Endodermal cell (in vitro differentiated cells): ENCODE results near the gene ROBO1. TPM values are rescaled to one million over a fixed set of nuclear protein-coding genes. Genes with fewer than 3 reads are reported as not detected.
"Not testable (repeated sequence)": the region's sequence is repeated elsewhere in the genome, so short reads cannot be mapped to it uniquely, and the experiment has no call there.

Source experiments
- DNase-seq: peaks from one replicate; pipeline ENCODE4 v3.0.0-alpha.2; 2017
- H3K27ac ChIP-seq: 2 replicates; pipeline ENCODE4 v1.5.1; 2013; ENCODE audit warnings: mild to moderate bottlenecking, low read depth, low read length, moderate library complexity
- H3K27me3 ChIP-seq: 2 replicates; pipeline ENCODE4 v1.6.1; 2013; ENCODE audit warnings: mild to moderate bottlenecking, low read length, moderate library complexity; ENCODE audit not compliant: insufficient read depth, control insufficient read depth, poor library complexity, severe bottlenecking
- H3K36me3 ChIP-seq: 2 replicates; pipeline ENCODE4 v1.7.0; 2013; ENCODE audit warnings: mild to moderate bottlenecking, low read length, moderate library complexity; ENCODE audit not compliant: control insufficient read depth, insufficient read depth
- H3K4me1 ChIP-seq: one replicate; pipeline ENCODE4 v1.7.0; 2013; ENCODE audit warnings: low read length; ENCODE audit not compliant: control insufficient read depth, insufficient read depth
- H3K4me3 ChIP-seq: 2 replicates; pipeline ENCODE4 v1.5.1; 2013; ENCODE audit warnings: mild to moderate bottlenecking, low read length, moderate library complexity
- H3K9ac ChIP-seq: 2 replicates; pipeline ENCODE4 v1.6.1; 2013; ENCODE audit warnings: mild to moderate bottlenecking, low read length, moderate library complexity; ENCODE audit not compliant: poor library complexity, severe bottlenecking; ENCODE audit errors: extremely low read depth
- H3K9me3 ChIP-seq: 2 replicates; pipeline ENCODE4 v1.6.1; 2013; ENCODE audit warnings: mild to moderate bottlenecking, low read length, moderate library complexity; ENCODE audit not compliant: control insufficient read depth
- H3K27ac Mint-ChIP-seq: 2 replicates; pipeline ENCODE4 v1.8.0; 2020; ENCODE audit warnings: mixed read lengths
- H3K27me3 Mint-ChIP-seq: 2 replicates; pipeline ENCODE4 v1.8.0; 2021; ENCODE audit warnings: mild to moderate bottlenecking, mixed read lengths; ENCODE audit not compliant: insufficient read depth
- H3K36me3 Mint-ChIP-seq: 2 replicates; pipeline ENCODE4 v1.8.0; 2020; ENCODE audit warnings: low read depth, mixed read lengths
- H3K4me1 Mint-ChIP-seq: 2 replicates; pipeline ENCODE4 v1.8.0; 2020; ENCODE audit warnings: mixed read lengths
- H3K4me3 Mint-ChIP-seq: 2 replicates; pipeline ENCODE4 v1.8.0; 2020; ENCODE audit warnings: mild to moderate bottlenecking, moderate library complexity, mixed read lengths
- H3K9me3 Mint-ChIP-seq: 2 replicates; pipeline ENCODE4 v1.8.0; 2020; ENCODE audit warnings: mild to moderate bottlenecking, mixed read lengths
- CTCF ChIP-seq: fragments of 200-600 bp; sonication (generic); conservative IDR thresholded peaks from 2 replicates; pipeline ENCODE4 v1.5.0; 2021; ENCODE audit warnings: antibody characterized with exemption, mild to moderate bottlenecking
- WGBS, 2 experiments: methylation state at CpG; one replicate each; pipeline versions ENCODE4 v1.1.5 to v1.1.7; 2013; ENCODE audit warnings: missing lambda C conversion rate in 2 of 2, mixed read lengths in 1 of 2; ENCODE audit not compliant: insufficient coverage in 1 of 2, insufficient read length in 1 of 2; 5-methylcytosine and 5-hydroxymethylcytosine counted together
- total RNA-seq, 2 donors: library from RNA; stranded (reverse); fragmentation: NEBNext Ultra II Directional in 1 of 2; extraction: Animal tissue kit (Norgen Biotek cat#: 25700) in 1 of 2; gene quantifications; 2 replicates in 1 of 2; 3 replicates in 1 of 2; pipeline ENCODE4 v1.2.1, GENCODE V29; 2021

Gene ROBO1
- total RNA-seq, 2 donors from 2014 or later = 74.8 to 75.9 TPM

DNA sequence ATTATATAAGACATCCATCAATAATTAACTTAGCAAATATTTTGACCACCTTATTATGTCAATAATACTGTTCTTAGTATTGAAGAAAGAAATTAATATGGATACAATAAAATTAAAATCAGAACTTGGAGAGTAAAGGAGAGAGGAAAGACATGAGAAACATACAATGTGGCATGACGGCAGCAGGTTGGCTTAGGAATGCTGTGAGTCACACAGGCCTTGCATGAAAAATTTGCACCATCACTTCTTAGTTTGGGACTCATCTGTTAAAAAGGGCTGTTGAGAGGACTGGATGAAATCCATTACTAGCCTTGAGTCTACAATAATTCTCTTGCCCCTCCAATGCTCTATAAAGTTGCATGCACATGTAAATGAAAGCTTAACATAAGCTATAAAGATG is 880.8 kb downstream of the ROBO1 start:
- no peaks in the 10 kb centered on the region for H3K27me3 Mint-ChIP-seq
- no peaks in the 10 kb centered on the region for H3K27me3 ChIP-seq
- no peak for DNase-seq
- WGBS, 2 experiments = 92 to 100% methylated on average over 1 of the region's 1 CpG
- no peak overlapping the region for H3K4me3 ChIP-seq
- H3K27ac ChIP-seq = no peak overlapping the region
- H3K4me1 Mint-ChIP-seq = peaks cover 17% of the 10 kb centered on the region
- no peaks in the 10 kb centered on the region for H3K36me3 ChIP-seq
- H3K9ac ChIP-seq = no peak overlapping the region
- no peak overlapping the region for H3K4me3 Mint-ChIP-seq
- no peaks in the 10 kb centered on the region for H3K9me3 ChIP-seq
- H3K9me3 Mint-ChIP-seq = no peaks in the 10 kb centered on the region
- TF ChIP-seq CTCF = no peak
- H3K36me3 Mint-ChIP-seq = peaks cover 10% of the 10 kb centered on the region
- no peaks in the 10 kb centered on the region for H3K4me1 ChIP-seq
- H3K27ac Mint-ChIP-seq = no peak overlapping the region

DNA sequence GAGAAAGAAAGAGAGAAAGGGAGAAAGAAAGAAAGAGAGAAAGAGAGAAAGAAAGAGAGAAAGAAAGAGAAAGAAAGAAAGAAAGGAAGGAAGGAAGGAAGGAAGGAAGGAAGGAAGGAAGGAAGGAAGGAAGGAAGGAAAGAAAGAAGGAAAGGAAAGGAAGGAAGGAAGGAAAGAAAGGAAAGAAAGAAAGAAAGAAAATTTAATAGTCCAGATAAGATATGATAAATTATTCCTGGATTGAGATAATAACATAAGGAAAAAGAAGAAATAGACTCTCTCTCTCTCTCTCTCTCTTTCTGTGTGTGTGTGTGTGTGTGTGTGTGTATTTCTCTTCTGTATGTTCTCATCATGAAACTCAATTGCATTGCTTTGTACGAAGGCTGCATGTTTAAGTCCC is 883.2 kb downstream of the ROBO1 start:
- H3K27me3 Mint-ChIP-seq, H3K9ac ChIP-seq, H3K9me3 ChIP-seq, DNase-seq, H3K4me3 Mint-ChIP-seq, H3K27ac ChIP-seq, H3K4me1 ChIP-seq, H3K9me3 Mint-ChIP-seq, H3K4me3 ChIP-seq, H3K36me3 ChIP-seq, H3K27me3 ChIP-seq, H3K36me3 Mint-ChIP-seq, H3K4me1 Mint-ChIP-seq: not testable (repeated sequence)
- WGBS, 2 experiments = 87% methylated on average over 1 of the region's 1 CpG; no CpG with 5 or more reads in 1 of the 2 experiments
- peak overlapping the region; percentile 48 for H3K27ac Mint-ChIP-seq

GRCh38 chr3:78882251-78882650 is 885.5 kb downstream of the ROBO1 start:
- Histone ChIP-seq H3K27ac (no peak overlapping the region), H3K9ac (no peak overlapping the region), H3K27me3 (no peaks in the 10 kb centered on the region), H3K9me3 (no peaks in the 10 kb centered on the region), H3K4me3 (no peak overlapping the region), H3K36me3 (no peaks in the 10 kb centered on the region), H3K4me1 (no peaks in the 10 kb centered on the region)
- no peak for TF ChIP-seq CTCF
- WGBS, 2 experiments = 93 to 97% methylated on average over 5 to 6 of the region's 6 CpGs
- H3K9me3 Mint-ChIP-seq = no peaks in the 10 kb centered on the region
- no peak overlapping the region for H3K27ac Mint-ChIP-seq
- H3K4me1 Mint-ChIP-seq = peaks cover 9% of the 10 kb centered on the region
- peaks cover 7% of the 10 kb centered on the region for H3K36me3 Mint-ChIP-seq
- no peak for DNase-seq
- H3K27me3 Mint-ChIP-seq = no peaks in the 10 kb centered on the region
- H3K4me3 Mint-ChIP-seq = no peak overlapping the region

- DNase-seq = no peak
- H3K4me1 Mint-ChIP-seq = peaks cover 9% of the 10 kb centered on the region
- H3K4me1 ChIP-seq = no peaks in the 10 kb centered on the region
- no peaks in the 10 kb centered on the region for H3K9me3 Mint-ChIP-seq
- H3K36me3 Mint-ChIP-seq = peaks cover 7% of the 10 kb centered on the region
- H3K36me3 ChIP-seq = no peaks in the 10 kb centered on the region
- no peaks in the 10 kb centered on the region for H3K27me3 ChIP-seq
- TF ChIP-seq CTCF = no peak
- H3K4me3 ChIP-seq = no peak overlapping the region
- no peaks in the 10 kb centered on the region for H3K9me3 ChIP-seq
- H3K4me3 Mint-ChIP-seq = no peak overlapping the region
- WGBS, 2 experiments = 96% methylated on average over 2 of the region's 2 CpGs; no CpG with 5 or more reads in 1 of the 2 experiments
- peak overlapping the region; percentile 69 for H3K27ac ChIP-seq
- H3K27ac Mint-ChIP-seq = no peak overlapping the region
- no peaks in the 10 kb centered on the region for H3K27me3 Mint-ChIP-seq
- no peak overlapping the region for H3K9ac ChIP-seq
Observed at GRCh38 chr3:78881501-78881900, 886.3 kb downstream of the ROBO1 start.
